Measurements from ENCODE around the gene EPHA5.

- TF ChIP-seq, protein P1, sequence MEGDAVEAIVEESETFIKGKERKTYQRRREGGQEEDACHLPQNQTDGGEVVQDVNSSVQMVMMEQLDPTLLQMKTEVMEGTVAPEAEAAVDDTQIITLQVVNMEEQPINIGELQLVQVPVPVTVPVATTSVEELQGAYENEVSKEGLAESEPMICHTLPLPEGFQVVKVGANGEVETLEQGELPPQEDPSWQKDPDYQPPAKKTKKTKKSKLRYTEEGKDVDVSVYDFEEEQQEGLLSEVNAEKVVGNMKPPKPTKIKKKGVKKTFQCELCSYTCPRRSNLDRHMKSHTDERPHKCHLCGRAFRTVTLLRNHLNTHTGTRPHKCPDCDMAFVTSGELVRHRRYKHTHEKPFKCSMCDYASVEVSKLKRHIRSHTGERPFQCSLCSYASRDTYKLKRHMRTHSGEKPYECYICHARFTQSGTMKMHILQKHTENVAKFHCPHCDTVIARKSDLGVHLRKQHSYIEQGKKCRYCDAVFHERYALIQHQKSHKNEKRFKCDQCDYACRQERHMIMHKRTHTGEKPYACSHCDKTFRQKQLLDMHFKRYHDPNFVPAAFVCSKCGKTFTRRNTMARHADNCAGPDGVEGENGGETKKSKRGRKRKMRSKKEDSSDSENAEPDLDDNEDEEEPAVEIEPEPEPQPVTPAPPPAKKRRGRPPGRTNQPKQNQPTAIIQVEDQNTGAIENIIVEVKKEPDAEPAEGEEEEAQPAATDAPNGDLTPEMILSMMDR (IDR thresholded peaks at IDR 0.05), result no peak
- TF ChIP-seq POLR2A (IDR thresholded peaks at IDR 0.05), result no peak
These were observed 253.4 kb downstream of the EPHA5 start for GRCh38 chr4:65416891-65417290.
